ENCODE data around the gene COBL.

DNA sequence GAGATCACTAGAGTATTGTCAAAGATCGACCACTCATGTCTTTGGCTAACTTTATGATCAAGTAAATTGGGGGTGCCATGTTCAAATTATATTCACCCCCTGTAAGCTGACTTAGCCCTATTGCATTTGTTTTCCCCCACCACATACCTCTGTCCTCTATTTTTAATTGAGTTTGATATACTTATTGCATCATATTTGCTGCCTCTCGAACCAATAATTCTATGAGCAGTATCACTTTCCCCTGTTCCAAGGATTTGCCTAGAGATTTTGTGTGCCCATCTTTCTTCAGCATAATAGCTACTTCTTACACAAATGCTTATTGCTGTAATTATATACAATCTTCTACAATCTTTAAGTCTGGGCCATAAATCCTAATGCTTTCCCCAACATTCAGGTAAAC is 245.2 kb downstream of the COBL start:
- TF ChIP-seq, protein P1, sequence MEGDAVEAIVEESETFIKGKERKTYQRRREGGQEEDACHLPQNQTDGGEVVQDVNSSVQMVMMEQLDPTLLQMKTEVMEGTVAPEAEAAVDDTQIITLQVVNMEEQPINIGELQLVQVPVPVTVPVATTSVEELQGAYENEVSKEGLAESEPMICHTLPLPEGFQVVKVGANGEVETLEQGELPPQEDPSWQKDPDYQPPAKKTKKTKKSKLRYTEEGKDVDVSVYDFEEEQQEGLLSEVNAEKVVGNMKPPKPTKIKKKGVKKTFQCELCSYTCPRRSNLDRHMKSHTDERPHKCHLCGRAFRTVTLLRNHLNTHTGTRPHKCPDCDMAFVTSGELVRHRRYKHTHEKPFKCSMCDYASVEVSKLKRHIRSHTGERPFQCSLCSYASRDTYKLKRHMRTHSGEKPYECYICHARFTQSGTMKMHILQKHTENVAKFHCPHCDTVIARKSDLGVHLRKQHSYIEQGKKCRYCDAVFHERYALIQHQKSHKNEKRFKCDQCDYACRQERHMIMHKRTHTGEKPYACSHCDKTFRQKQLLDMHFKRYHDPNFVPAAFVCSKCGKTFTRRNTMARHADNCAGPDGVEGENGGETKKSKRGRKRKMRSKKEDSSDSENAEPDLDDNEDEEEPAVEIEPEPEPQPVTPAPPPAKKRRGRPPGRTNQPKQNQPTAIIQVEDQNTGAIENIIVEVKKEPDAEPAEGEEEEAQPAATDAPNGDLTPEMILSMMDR (IDR thresholded peaks at IDR 0.05) = no peak
- TF ChIP-seq POLR2AphosphoS5 (IDR thresholded peaks at IDR 0.05) = no peak
